Stimulated activated CD8-positive, alpha-beta memory T cell treated with anti-CD3 and anti-CD28 coated beads, Interleukin-12 subunit alpha, Interleukin-12 subunit beta, amount 100 ng/mL, for 1 hour (primary cell): ENCODE measurements around the gene PCGF3.
"Not testable (repeated sequence)": the region's sequence is repeated elsewhere in the genome, so short reads cannot be mapped to it uniquely, and the experiment has no call there.

Source experiments
- DNase-seq: peaks from one replicate; pipeline ENCODE4 v3.0.0-alpha.2; 2020; ENCODE audit warnings: low read depth

Gene PCGF3

DNA sequence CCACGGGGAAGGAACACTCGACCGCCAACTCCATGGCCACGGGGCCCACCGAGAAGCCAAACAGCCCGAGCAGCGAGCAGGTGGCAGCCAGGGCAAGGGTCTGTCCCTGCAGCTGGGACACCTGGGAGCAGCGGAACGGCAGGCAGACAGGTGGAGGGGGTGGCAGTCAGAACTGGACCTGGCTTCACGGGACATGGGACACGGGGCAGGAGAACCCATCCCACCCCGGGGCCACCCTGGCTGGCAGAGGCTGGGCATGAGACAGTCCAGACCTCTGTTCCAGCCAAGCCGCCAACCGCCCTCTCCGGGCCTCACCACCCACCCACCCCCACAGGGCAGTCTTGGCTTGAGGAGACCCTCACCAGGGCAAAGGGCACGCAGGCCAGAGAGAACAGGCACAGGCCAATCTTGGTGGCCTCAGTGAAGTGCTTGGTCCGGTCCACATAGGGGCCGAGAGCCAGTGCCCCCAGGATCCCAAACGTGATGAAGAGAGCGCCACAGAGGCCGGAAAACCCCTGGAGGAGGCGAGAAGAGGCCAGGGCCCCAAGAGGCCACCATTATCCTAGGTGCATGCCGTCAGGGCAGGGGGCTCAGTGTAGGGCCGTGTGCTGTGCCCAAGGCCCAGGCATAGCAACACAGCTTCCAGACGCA is 22.3 kb upstream of the PCGF3 start:
- no peak for DNase-seq

DNA sequence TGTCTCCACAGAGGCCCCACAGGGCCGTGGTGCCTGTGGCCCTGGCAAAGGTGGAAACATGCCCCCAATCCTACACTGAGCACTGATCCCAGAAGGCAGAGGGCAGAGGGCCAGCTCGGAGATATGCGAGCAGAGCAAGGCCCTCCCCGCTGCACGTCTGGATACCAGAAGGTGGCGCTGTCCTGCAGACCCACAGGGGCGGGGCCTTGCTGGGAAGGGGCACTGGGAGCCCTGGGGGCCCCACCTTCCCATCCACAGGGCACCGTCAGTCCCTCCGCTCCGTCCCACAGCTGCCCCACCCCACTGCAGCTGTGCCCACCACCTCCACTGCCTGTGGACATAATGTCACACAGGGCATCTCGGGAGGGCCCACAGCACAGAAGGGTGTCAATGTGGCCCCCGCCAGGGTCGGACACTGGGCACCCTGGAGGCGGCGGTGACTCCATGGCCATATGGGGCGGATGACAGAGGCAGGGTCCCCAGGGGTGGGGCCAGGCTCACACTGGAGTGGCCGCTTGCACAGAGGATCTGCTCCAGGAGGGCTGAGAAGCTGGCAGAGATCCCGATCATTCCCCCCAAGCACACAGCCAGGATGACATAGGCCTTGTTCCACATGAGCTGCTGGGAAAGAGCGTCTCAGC is 21.5 kb upstream of the PCGF3 start:
- DNase-seq: no peak

DNA sequence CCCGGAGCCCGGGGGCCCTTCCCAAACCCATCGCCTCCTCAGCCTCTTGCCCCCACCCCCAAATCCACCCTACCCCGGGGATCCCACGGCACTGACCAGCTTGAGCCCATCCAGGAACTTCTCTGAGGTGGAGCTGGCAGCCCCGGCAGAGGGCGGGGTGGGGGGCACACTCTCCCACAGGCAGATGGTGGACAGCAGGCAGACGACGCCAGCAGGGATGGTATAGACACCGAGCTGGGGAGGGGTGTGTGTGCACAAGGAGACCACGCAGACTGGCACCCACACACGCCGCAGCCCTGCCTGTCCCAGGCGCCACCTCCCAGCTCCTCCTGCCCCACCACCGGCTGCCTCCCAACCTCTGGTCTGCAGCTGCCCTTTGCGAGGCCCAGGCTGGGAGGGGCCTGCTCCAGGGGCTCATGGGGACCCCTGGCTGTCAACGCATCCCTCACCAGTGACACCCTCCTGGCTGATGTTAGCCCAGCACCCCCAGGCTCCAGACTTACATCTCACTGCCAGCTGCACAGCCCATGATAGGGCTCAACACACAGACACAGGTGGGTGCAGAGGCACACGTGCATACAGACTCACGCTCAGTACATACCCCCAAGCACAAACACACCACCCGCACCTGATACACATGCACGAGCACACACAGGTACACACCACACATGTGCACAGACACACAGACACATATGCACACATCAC is 20.9 kb upstream of the PCGF3 start:
- no peak for DNase-seq

DNA sequence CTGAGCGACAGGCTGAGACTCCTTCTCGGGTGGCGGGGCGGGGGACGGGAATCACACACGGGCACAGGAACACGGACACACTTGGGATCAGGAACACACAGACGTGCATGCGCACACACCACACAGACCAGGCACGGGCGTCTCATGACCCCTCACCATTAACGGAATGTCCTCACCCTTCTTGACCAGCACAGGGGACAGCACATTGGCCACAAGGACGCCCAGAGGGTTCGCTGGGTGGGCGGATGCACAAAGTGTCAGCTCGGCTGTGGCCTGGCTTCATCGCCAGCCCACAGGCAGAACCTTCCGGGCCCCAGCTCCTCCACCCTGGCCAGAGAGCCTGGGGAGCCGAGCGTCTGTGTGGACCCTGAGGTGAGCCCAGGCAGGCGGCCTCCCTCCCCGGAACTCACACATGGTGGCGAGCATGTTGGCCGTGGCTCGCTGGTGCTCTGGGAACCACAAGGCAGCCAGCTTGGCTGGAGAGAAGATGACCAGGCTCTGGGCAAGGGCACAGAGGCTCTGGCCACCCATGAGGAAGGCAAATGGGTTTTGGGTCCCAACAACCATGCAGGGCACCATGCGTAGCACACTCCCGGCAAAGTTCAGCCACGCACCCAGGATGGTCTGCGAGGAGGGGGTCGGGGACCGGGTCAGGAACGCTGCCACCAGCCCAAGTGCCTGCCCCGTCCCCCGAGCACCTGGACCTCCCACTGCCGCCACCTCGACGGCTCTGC is 19.8 kb upstream of the PCGF3 start:
- DNase-seq: no peak

DNA sequence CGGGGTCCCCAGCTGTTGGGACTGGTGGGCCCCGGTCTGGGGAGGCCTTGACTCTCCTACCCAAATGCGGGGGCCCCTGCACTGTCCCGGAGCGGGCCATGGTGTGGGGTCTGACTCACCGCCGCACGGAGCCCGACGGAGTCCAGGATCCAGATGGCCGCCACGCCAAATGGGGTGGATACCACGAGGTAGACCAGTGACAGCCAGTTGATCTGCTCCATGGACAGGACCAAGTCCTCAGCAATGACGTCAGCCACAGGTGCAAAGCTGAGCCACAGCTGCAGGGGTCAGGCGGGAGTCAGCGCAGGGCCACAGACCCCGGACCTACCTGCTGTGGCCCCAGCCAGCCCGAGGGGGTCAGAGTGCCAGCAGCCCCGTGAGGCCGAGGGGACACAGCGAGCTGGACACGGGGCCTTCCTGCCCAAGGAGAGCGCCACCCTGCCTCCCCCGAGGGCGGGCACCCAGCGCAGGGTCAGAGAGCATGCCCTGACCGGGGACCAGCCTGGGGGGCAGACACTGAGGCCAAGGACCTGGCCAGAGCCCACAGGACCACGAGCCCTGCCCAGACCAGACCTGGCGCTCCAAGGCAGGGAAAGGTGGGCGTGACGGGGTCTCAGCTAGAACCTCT is 19.1 kb upstream of the PCGF3 start:
- DNase-seq: no peak

DNA sequence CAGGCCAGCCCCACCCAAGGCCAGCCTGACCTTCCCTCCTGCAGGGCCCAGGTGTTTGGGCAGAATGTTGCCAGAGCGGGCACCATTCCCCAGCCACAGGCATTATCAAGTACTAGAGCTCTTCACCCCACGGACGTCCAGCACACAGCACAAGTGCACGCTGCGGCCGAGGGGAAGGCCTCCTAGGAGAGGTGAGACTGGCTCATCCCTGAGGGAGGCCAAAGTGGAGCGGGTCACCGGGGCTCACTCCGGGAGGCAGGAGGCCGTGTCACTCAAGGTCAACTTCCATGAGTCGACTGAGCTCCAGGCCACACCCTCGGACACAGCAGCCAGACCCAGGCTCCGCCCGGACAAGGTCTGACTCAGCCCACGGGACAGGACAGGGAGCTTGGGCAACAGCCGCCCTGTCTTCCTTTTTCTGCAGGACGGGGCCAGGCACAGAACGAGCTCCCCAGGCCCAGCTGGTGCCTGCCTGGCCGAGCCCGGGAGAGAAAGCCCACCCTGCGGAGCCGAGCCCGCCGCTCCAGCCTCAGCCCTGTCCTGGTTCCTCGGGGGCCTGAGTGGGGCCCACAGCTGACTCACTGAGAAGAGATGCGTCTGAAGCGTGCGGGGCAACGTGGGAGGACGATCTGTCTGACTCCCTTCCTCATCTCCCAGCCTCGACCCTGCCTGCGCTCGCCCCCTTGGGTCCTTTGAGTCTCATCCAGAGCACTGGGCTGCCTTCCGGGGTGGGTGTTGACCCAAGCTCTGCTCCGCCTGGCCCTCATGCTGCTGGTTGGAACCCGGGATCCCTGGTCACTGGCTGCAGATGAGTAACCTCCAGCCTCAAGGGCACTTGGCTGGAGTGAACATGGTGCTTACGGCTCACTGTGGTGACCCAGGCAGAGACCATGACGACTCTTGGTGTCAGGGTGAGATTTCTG is 18.3 kb upstream of the PCGF3 start:
- no peak for DNase-seq

DNA sequence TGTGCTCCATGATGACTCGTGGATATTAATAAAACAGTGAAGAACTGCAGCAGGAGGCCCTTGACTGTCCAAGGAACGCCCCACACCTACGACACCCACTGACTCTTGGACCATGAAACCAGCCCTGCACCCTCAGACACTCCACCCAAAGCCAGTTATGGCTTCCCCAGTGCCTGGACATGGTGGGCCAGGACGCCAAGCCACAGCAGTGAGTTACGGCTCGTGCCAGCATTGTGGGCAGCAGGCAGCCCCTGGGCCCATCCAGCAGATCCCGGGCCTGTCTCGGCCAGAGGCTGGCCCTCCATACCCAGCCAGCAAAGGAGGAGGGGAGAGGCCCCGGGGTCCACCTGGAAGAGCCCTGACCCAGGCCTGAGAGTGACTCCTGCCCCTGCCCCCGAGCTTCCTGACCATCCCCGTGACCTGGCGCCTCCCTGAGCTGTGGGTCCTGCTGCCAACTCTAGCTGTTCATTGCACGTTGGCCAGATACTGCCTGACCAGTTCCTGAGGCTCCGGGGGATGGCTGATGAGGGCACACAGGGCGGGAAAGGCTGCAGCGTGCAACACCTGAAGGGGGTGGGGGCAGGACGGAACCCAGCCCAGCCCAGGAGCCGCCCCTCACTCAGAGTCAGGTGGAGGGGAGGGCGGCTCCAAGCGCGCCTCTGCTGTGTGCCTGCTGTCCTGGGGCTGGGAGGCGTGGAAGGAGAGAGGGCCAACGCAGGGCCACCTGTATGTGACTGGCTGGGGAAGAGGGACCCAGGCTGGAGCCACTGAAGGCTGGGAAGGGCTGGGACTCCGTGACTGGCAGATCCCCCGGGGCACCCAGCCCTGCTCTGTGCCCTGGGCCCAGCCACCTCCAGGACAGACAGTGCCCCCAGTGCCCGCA is 17.4 kb upstream of the PCGF3 start:
- DNase-seq: no peak

DNA sequence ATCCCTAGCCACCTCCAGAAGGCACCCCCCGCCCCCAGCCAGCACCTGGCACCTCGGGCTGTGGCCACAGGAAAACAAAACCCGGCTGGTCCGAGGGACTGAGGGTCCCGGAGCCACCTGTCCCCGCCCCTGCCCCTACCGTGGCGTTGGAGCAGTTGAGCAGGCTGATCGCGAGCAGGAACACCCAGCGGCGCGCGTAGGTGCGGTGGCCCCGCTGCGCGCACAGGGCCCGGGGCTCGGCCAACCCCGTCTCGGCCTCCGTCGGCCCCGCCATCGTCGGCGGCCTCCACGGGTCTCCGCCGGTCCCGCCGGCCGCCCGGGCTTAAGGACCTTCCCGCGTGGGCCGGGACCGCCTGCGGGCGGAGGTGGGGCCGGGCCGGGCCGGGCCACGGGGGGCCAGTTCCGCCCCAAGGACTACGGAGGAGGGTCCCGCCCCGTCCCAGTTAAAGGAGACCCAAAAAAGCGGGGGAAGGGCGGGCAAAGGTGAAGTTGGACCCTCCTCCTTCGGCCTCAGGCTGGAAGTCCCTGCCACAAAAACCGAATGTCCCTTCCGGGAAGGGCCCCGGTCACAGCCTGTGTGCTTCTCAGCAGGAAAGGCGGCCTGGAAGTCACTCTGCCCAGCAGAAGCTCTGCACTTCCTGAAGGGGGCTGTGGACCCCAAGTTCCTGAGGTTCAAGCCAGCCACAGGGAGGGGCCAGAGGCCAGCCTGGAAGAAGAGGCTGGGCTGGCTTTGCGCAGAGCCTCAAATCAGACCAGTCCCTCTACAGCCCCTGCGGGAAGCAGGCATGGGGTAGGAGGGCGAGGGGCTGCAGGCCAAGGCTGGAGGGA is 16.6 kb upstream of the PCGF3 start, which contains the start of gene SLC49A3:
Gene SLC49A3, minus strand, starts transcription at position 298 of the 828 bp plus-strand sequence. Its CDS starts 24 bp downstream, at position 274.
- DNase-seq: no peak

DNA sequence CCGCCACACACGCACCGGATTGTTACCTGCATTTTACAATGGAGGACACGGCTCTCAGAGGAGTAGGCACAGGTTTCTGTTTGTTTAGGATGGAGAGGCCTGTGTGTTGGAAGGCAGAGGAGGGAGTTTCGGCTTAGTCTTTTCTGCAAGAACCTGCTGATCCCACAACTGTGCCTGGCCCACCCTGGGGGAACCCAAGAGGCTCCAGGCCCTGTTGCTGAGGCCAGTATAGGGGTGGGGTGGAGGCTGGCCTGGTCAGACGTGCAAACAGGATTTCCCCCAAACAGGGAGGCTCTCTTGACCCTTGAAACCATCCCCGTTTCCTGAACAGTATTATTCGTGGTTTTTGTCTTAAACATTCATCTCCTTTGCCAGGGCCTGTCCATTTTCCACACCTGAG is 15.9 kb upstream of the PCGF3 start:
- DNase-seq: no peak

DNA sequence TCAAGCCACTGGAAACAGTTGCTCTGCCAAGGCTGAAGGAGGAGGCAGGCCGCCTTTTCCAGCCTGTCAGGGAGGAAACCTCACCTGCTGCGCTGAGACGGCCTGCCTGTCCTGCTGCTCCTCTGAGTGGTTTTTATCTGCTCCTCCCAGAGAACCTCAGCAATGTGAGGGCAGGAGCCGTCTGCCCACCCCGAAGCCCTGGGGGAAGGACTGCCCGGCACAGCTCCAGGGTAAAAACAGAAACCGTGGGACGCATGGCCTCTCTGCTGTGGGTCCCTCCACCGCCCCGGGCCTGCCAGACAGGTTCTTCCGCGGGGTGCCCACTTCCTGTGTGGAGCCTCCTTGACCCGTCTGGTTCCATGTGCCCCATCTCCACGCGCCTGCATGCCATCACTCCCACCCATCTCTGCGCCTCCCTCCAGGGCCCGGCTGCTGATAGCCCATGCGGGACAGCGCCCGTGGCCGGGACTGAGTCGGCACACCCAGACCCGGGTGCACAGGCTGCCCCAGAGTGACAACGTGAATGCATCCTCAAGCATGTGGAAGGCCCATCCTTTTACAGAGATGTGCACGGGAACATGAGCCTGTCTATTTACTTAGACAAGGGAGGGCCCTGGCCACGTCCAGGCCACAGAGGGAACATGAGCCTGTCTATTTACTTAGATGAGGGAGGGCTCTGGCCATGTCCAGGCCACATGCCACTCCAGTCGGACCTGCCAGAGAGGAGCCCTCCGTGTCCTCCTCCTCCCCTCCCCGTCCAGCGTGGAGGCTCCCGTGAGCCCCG is 12.7 kb upstream of the PCGF3 start:
- no peak for DNase-seq

DNA sequence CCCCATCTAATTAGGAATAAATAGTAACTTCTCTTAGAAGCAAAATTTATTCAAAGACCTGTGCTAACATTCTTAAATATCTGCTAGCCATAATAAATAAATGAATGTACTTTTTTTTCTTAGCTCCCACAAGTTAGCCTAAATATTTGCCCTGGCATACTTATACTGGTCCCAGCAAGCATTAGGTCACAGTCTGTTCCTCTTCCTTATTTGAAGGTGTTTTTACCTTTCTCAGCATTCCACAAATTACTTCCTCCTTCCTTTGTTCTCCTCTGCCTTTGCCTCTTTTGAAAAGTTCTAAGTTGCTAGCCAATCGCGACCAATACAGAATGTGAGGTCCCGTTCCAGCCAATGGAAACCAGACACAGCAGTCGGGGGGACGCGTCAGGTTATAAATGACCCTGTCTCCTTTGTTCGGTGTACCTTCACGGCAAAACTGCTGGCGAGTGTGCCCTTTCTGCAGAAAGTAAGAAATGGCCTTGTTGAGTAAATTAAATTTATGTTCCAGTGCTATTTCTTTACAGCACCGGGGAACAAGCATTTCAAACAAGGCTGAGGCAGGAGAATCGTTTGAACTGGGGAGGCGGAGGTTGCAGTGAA is 11.2 kb upstream of the PCGF3 start:
- DNase-seq: not testable (repeated sequence)

DNA sequence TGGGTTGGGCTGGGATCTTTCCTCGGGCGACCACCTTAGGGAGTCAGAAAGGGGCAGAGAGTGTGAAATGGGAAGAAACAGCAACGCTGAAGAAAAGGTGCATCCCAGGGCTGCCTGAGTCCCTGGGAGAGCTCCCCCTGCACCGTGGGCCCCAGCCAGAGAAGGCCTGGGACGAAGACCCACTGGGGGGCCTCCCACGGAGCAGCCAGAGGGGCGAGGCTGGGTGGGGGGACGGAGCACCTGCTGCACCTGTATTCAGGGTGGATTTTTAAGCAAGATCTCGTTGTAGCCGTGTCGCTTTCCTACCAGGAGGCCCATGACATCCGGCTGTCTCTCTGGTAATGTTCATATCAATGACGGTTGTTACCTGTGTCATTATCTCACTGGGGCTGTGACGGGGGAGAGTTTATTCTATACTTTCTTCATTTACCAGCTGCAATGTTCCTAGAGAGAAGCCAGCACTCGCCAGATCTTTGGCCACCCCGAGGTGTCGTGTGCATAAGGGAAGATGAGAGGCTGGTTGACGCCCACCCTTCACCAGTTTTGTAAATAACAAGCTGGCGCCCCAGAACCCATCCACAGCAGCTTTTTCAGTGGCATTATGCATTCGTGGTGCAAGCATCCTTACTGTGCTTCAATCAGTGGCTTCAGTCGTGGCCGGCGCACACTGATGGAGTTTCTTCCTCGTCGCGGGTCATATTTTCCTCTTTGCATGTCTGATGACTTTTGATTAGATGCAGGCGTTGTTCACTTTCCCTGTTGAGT is 5.6 kb upstream of the PCGF3 start:
- DNase-seq: no peak

DNA sequence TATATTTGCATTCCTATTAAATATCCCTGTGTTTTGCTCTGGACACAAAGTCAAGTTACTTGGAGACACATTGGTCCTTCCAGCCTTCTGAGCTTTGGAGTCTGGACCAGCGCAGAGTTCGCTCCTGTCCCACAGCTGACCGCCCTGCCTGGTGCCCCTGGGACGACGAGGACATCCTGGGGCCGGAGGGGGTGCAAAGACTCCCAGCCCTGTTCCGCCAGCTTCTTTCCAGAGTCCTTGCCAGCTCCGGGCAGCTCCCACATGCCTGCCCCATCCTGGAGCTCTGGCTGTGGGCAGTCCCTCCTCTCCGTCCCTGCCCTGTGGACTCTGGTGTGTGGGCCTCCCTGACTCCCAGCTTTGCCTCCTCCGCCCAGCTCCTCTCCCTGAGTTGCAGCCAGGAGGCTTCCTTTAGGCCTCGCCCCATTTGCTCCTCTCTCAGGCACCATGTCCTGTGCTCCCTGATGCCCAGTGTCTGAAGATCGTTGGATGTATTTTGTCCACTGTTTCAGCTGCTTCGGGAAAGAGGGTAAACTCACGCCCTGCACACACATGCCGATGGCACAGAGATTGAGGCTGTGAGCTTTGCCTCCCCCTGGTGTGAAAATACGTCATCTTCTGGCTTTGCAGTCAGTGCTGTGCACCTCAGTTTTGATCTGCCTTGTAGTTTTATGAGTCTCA is 4.9 kb upstream of the PCGF3 start:
- DNase-seq: no peak

DNA sequence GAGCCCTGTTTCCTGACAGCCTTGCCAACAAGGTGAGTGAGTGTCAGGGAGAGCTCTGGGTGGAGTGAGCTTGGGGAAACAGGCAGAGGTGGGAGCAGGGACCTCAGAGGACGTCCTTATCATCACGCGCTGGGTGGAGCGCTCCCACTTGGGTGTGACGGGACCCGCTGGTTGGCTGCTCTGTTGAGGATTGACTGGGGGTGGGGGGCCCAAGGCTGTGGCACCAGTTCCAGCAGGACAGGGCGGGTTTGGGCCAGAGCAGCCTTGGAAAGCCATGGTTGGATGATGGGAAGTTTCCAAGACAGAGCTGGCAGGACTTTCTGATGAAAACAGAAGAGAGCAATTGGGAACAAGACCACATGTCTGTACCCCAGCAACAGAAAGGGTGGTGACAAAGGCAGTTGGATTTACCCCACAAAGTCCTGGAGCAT is 3.0 kb upstream of the PCGF3 start:
- no peak for DNase-seq

DNA sequence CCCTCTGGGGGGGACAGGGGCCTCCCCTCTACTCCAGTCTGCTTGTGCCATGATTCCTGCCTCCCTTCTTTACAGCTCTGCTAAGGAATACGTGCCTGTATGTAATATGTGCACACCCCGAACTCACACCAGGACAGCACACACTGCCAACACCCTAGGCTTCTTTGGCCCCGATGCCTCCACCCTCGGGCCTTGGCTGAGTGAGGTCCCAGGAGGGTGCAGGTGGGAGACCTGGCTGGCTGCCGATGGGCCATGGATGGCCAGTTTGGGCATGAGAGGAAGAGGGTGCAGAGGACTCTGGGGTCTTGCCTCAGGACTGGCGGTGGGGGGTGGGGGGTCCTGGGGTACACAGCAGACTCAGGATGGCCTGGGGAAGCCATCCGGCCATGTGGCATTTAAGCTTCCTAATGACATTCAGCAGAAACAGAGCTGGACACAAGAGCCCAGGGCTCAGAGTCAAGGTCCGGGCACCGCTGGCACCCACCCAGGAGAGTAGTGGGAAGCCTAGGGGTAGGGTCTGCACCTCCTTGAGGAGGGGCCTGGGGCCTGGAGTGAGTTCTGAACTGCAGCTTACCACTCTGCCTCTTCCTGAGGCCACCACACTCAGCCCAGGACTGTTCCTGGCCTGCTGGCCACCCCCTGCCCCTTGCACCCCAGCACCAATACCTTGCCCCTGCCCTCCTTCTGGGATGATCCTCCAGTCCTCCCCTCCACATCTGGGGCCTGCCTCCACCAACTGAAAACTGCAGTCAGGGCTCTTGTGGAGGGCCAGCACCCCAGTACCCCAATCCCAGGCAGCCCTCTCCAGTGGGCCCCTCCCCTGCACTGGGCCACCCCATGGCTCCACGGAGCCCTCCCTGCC is 2.1 kb upstream of the PCGF3 start:
- no peak for DNase-seq
